ENCODE data around the gene CCDC74A. TPM values are rescaled to one million over a fixed set of nuclear protein-coding genes. Genes with fewer than 3 reads are reported as not detected.
"Not testable (repeated sequence)": the region's sequence is repeated elsewhere in the genome, so short reads cannot be mapped to it uniquely, and the experiment has no call there.

CCDC74A gene
- total RNA-seq, 1 experiment from 2014 or later: 7.0 TPM

DNA sequence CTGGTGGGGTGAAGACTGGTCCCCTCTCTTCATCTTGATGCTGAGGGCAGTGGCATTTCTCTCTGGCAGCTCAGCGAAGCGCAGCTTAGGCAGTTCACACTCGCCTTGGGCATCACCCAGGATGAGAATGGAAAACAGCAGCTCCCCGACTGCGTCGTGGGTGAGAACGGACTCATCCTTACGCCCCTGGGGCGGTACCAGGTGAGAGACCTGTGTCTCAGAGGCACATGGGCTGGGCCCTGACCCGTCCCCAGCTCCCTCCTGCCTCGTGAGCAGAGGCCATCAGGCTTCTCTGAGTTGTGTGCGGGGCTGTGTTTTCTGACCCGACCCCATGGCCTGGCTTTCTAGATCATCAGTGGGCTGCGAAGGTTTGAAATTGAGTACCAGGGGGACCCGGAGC, 8.2 kb upstream of the CCDC74A start:
- intact Hi-C loops (cut with micrococcal nuclease; ENCODE audit: unreplicated experiment): no loop called here
- H3K27ac ChIP-seq (ENCODE audit: low read depth, low read length, poor library complexity, severe bottlenecking): no peak overlapping the region
- H3K9me3 ChIP-seq (ENCODE audit: low read depth, low read length, poor library complexity, severe bottlenecking): no peaks in the 10 kb centered on the region
- BruUV-seq (replicated peaks): no TSS peak
- DNase-seq (ENCODE audit: low spot score): no peak
- H3K36me3 ChIP-seq (ENCODE audit: insufficient read depth, low read length, poor library complexity, severe bottlenecking): peaks cover 8% of the 10 kb centered on the region
- H3K27me3 ChIP-seq (replicated peaks; ENCODE audit: insufficient read depth, low read depth, low read length, poor library complexity): no peaks in the 10 kb centered on the region
- POLR2A ChIA-PET (ENCODE audit: low non-redundant PET): no interaction called here
- CTCF ChIA-PET: no interaction called here
- H3K4me1 ChIP-seq (ENCODE audit: insufficient read depth, low read length, poor library complexity, severe bottlenecking): no peaks in the 10 kb centered on the region
- TF ChIP-seq, protein P1, sequence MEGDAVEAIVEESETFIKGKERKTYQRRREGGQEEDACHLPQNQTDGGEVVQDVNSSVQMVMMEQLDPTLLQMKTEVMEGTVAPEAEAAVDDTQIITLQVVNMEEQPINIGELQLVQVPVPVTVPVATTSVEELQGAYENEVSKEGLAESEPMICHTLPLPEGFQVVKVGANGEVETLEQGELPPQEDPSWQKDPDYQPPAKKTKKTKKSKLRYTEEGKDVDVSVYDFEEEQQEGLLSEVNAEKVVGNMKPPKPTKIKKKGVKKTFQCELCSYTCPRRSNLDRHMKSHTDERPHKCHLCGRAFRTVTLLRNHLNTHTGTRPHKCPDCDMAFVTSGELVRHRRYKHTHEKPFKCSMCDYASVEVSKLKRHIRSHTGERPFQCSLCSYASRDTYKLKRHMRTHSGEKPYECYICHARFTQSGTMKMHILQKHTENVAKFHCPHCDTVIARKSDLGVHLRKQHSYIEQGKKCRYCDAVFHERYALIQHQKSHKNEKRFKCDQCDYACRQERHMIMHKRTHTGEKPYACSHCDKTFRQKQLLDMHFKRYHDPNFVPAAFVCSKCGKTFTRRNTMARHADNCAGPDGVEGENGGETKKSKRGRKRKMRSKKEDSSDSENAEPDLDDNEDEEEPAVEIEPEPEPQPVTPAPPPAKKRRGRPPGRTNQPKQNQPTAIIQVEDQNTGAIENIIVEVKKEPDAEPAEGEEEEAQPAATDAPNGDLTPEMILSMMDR (conservative IDR thresholded peaks at IDR 0.05; ENCODE audit: low read depth, low read length): no peak
- no peak for TF ChIP-seq EZH2 (IDR thresholded peaks at IDR 0.05; ENCODE audit: borderline replicate concordance, low read depth, low read length, poor library complexity, severe bottlenecking)
- H3K4me3 ChIP-seq (ENCODE audit: low read depth, low read length, poor library complexity, severe bottlenecking): no peak overlapping the region

DNA sequence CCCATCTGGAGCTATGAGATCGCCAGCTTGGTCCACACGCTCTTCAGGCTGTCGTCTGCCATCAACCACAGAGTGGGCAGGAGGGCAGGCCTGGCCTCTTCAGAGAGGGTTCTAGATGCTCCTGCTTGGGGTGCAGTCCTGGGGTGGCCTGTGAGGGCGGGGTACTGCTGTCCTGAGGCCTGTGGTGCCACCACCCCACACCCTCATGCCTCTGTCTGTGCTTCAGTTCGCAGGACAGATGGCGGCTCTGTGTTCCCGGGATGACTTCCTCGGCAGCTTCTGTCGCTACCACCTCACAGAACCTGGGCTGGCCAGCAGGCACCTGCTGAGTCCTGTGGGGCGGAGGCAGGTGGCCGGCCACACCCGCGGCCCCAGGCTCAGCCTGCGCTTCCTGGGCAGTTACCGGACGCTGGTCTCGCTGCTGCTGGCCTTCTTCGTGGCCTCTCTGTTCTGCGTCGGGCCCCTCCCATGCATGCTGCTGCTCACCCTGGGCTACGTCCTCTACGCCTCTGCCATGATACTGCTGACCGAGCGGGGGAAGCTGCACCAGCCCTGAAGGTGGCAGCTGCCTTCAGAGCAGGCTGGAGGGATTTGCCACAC, 7.7 kb upstream of the CCDC74A start:
- H3K9me3 ChIP-seq (ENCODE audit: low read depth, low read length, poor library complexity, severe bottlenecking); H3K4me1 ChIP-seq (ENCODE audit: insufficient read depth, low read length, poor library complexity, severe bottlenecking); H3K4me3 ChIP-seq (ENCODE audit: low read depth, low read length, poor library complexity, severe bottlenecking); H3K27ac ChIP-seq (ENCODE audit: low read depth, low read length, poor library complexity, severe bottlenecking); intact Hi-C loops (cut with micrococcal nuclease; ENCODE audit: unreplicated experiment); BruUV-seq (replicated peaks); CTCF ChIA-PET; POLR2A ChIA-PET (ENCODE audit: low non-redundant PET); H3K36me3 ChIP-seq (ENCODE audit: insufficient read depth, low read length, poor library complexity, severe bottlenecking); DNase-seq (ENCODE audit: low spot score); H3K27me3 ChIP-seq (replicated peaks; ENCODE audit: insufficient read depth, low read depth, low read length, poor library complexity): not testable (repeated sequence)

DNA sequence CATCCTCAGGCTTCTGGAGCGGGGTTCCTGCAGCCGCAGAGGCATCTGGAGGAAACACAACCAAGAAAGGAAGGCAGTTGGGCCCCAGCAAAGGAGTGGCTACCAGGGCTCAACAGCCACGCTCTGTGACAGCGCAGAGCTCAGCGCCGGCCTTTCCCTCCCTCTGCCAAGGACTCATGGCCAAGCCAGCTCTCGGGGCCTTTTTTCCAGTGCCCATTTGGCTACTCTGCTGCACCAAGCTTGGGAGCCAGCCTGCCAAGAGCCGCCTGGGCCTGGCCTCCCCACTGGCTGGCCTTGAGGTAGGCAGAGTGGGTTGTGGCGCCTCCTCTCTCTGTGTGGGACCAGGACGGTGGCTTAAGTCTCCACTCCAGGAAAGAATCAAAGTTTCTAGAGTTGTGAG, 7.2 kb upstream of the CCDC74A start:
- H3K36me3 ChIP-seq (ENCODE audit: insufficient read depth, low read length, poor library complexity, severe bottlenecking): peaks cover 8% of the 10 kb centered on the region
- no TSS peak for BruUV-seq (replicated peaks)
- CTCF ChIA-PET: no interaction called here
- H3K9me3 ChIP-seq (ENCODE audit: low read depth, low read length, poor library complexity, severe bottlenecking): no peaks in the 10 kb centered on the region
- POLR2A ChIA-PET (ENCODE audit: low non-redundant PET): no interaction called here
- intact Hi-C loops (cut with micrococcal nuclease; ENCODE audit: unreplicated experiment): no loop called here
- DNase-seq (ENCODE audit: low spot score): no peak
- H3K27me3 ChIP-seq (replicated peaks; ENCODE audit: insufficient read depth, low read depth, low read length, poor library complexity): no peaks in the 10 kb centered on the region
- H3K4me3 ChIP-seq (ENCODE audit: low read depth, low read length, poor library complexity, severe bottlenecking): no peak overlapping the region
- TF ChIP-seq EZH2 (IDR thresholded peaks at IDR 0.05; ENCODE audit: borderline replicate concordance, low read depth, low read length, poor library complexity, severe bottlenecking): no peak
- TF ChIP-seq, protein P1 (conservative IDR thresholded peaks at IDR 0.05; ENCODE audit: low read depth, low read length): no peak
- H3K4me1 ChIP-seq (ENCODE audit: insufficient read depth, low read length, poor library complexity, severe bottlenecking): no peaks in the 10 kb centered on the region
- H3K27ac ChIP-seq (ENCODE audit: low read depth, low read length, poor library complexity, severe bottlenecking): no peak overlapping the region

DNA sequence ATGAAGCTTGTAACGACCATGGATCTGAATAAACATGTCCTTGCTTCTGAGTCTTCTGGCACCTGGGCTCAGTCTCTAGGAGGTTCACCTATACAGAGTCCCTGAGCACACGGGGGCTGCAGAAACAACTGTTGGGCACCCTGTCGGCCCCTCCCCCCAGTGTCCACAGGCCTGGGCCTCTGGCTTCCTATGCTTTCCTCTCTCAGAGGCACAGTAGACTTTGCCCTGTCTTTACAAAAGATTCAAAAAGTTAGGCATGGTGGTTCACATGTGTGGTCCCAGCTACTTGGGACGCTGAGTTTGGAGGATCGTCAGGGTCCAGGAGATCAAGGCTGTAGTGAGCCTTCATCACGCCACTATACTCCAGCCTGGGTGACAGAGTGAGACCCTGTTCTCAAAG, 6.2 kb upstream of the CCDC74A start:
- H3K27me3 ChIP-seq (replicated peaks; ENCODE audit: insufficient read depth, low read depth, low read length, poor library complexity); H3K9me3 ChIP-seq (ENCODE audit: low read depth, low read length, poor library complexity, severe bottlenecking); H3K4me1 ChIP-seq (ENCODE audit: insufficient read depth, low read length, poor library complexity, severe bottlenecking); intact Hi-C loops (cut with micrococcal nuclease; ENCODE audit: unreplicated experiment); H3K27ac ChIP-seq (ENCODE audit: low read depth, low read length, poor library complexity, severe bottlenecking); BruUV-seq (replicated peaks); H3K36me3 ChIP-seq (ENCODE audit: insufficient read depth, low read length, poor library complexity, severe bottlenecking); H3K4me3 ChIP-seq (ENCODE audit: low read depth, low read length, poor library complexity, severe bottlenecking); CTCF ChIA-PET; DNase-seq (ENCODE audit: low spot score); POLR2A ChIA-PET (ENCODE audit: low non-redundant PET): not testable (repeated sequence)
